Skeletal muscle tissue (tissue), 4 donors: ENCODE measurements around the gene NMU. TPM values are rescaled to one million over a fixed set of nuclear protein-coding genes. Genes with fewer than 3 reads are reported as not detected.
"Not testable (repeated sequence)": the region's sequence is repeated elsewhere in the genome, so short reads cannot be mapped to it uniquely, and the experiment has no call there.

Source experiments
- H3K27ac ChIP-seq: one replicate; pipeline ENCODE4 v1.7.0; 2013; ENCODE audit warnings: mild to moderate bottlenecking, low read depth, low read length, inconsistent platforms
- H3K27me3 ChIP-seq, 3 donors: one replicate each; pipeline ENCODE4 v1.7.0; 2013; ENCODE audit warnings: low read length in 3 of 3; ENCODE audit not compliant: control insufficient read depth in 3 of 3, insufficient read depth in 3 of 3
- H3K36me3 ChIP-seq, 3 donors: one replicate each; pipeline ENCODE4 v1.7.0; 2013; ENCODE audit warnings: low read length in 3 of 3; ENCODE audit not compliant: control insufficient read depth in 3 of 3, insufficient read depth in 3 of 3
- H3K4me1 ChIP-seq, 3 donors: one replicate each; pipeline ENCODE4 v1.7.0; 2013; ENCODE audit warnings: low read length in 3 of 3, mild to moderate bottlenecking in 3 of 3; ENCODE audit not compliant: control insufficient read depth in 3 of 3, insufficient read depth in 3 of 3
- H3K4me3 ChIP-seq, 3 donors: one replicate each; pipeline ENCODE4 v1.7.0; 2013; ENCODE audit warnings: low read length in 3 of 3
- H3K9ac ChIP-seq, 3 donors: one replicate each; pipeline ENCODE4 v1.7.0; 2013; ENCODE audit warnings: low read length in 3 of 3, mild to moderate bottlenecking in 3 of 3, moderate library complexity in 2 of 3, low read depth in 1 of 3
- H3K9me3 ChIP-seq, 3 donors: one replicate each; pipeline ENCODE4 v1.7.0; 2013; ENCODE audit warnings: low read length in 3 of 3; ENCODE audit not compliant: control insufficient read depth in 3 of 3
- total RNA-seq: library from RNA; depleted of rRNA; stranded (reverse); fragments of >200 nt; gene quantifications from one replicate; pipeline ENCODE4 v1.2.3, GENCODE V29; 2014
- donor health status: Osteomylitis.

NMU gene
- total RNA-seq, 1 donor from 2014 or later = not detected

GRCh38 chr4:55609393-55609866, 26.7 kb downstream of the NMU start:
- H3K4me3 ChIP-seq = no peak overlapping the region
- no peak overlapping the region for H3K27ac ChIP-seq
- no peaks in the 10 kb centered on the region for H3K9me3 ChIP-seq
- H3K36me3 ChIP-seq = no peaks in the 10 kb centered on the region
- H3K27me3 ChIP-seq = peaks cover 0 to 5% (median 0%) of the 10 kb centered on the region in 3 donors
- no peaks in the 10 kb centered on the region for H3K4me1 ChIP-seq
- H3K9ac ChIP-seq = no peak overlapping the region

- Histone ChIP-seq H3K4me1 (no peaks in the 10 kb centered on the region), H3K27me3 (peaks cover 0 to 5% (median 0%) of the 10 kb centered on the region in 3 donors), H3K27ac (no peak overlapping the region), H3K4me3 (no peak overlapping the region), H3K9me3 (no peaks in the 10 kb centered on the region), H3K36me3 (no peaks in the 10 kb centered on the region), H3K9ac (no peak overlapping the region)
Observed at GRCh38 chr4:55608591-55608990, 27.5 kb downstream of the NMU start.

GRCh38 chr4:55604996-55605395, 31.1 kb downstream of the NMU start:
- Histone ChIP-seq H3K4me3 (no peak overlapping the region), H3K9ac (no peak overlapping the region), H3K36me3 (no peaks in the 10 kb centered on the region), H3K27me3 (peaks cover 0 to 5% (median 0%) of the 10 kb centered on the region in 3 donors), H3K4me1 (no peaks in the 10 kb centered on the region), H3K9me3 (no peaks in the 10 kb centered on the region), H3K27ac (no peak overlapping the region)

- Histone ChIP-seq H3K36me3 (no peaks in the 10 kb centered on the region), H3K27ac (no peak overlapping the region), H3K9ac (no peak overlapping the region), H3K4me1 (no peaks in the 10 kb centered on the region), H3K9me3 (no peaks in the 10 kb centered on the region), H3K27me3 (peaks cover 0 to 5% (median 0%) of the 10 kb centered on the region in 3 donors), H3K4me3 (no peak overlapping the region)
Observed at GRCh38 chr4:55600640-55601039, 35.5 kb downstream of the NMU start.

DNA sequence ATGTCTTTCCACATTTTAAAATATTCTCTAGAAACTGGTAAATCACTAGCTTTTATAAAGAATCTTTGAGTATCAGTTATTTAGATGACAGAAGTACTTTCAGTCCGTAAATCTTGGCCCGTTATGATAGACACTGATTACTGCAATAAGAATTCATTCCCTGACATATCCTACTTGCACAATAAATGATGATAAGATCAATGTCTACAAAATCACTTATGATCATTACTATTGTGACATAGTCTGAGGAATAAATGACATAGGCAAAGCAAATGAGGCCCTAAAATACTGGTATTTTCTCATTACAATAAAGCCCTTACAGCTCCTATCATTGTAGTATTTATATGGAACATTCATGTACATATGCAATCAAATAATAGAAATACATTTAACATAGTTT, 37.5 kb downstream of the NMU start:
- H3K4me3 ChIP-seq = no peak overlapping the region
- H3K4me1 ChIP-seq = no peaks in the 10 kb centered on the region
- H3K9ac ChIP-seq = no peak overlapping the region
- H3K27me3 ChIP-seq = no peaks in the 10 kb centered on the region
- no peaks in the 10 kb centered on the region for H3K36me3 ChIP-seq
- H3K27ac ChIP-seq = no peak overlapping the region
- no peaks in the 10 kb centered on the region for H3K9me3 ChIP-seq

DNA sequence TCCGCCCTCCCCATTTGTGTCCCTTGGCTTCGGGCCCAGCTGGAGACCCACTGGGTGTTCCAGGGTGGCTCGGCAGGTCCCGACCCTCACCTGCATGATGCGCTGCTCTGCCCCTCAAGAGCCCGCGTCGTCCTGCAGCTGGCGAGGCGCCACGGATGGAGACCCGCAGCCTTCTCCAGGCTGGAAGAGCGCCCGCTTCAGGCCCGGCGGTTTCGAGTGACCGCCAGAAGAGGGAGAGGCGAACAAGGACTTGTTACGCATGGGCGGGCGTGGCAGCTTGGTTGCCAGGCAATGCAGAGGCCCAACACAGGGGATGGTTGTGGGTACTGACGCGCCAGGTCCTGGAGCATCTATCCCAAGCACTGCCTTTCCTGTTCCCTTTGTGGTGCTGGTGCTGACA, 44.1 kb downstream of the NMU start, which contains the start of gene PDCL2:
Gene PDCL2 (minus strand): TSS at position 232 of the 400 bp plus-strand sequence. CDS start 136 bp downstream, at position 96.
- H3K9me3 ChIP-seq = peaks cover 0 to 5% (median 3%) of the 10 kb centered on the region in 3 donors
- no peak within 1 kb of the TSS for H3K27ac ChIP-seq
- no peaks in the 10 kb centered on the region for H3K4me1 ChIP-seq
- H3K9ac ChIP-seq = no peak within 1 kb of the TSS
- H3K4me3 ChIP-seq = no peak within 1 kb of the TSS
- H3K36me3 ChIP-seq = no peaks in the 10 kb centered on the region
- H3K27me3 ChIP-seq = no peaks in the 10 kb centered on the region

- H3K4me3 ChIP-seq = no peak overlapping the region
- no peaks in the 10 kb centered on the region for H3K4me1 ChIP-seq
- H3K27me3 ChIP-seq = no peaks in the 10 kb centered on the region
- H3K36me3 ChIP-seq = no peaks in the 10 kb centered on the region
- H3K9ac ChIP-seq = no peak overlapping the region
- H3K9me3 ChIP-seq = peaks cover 0 to 5% (median 3%) of the 10 kb centered on the region in 3 donors
- no peak overlapping the region for H3K27ac ChIP-seq
Observed at GRCh38 chr4:55588160-55588559, 47.9 kb downstream of the NMU start.

DNA sequence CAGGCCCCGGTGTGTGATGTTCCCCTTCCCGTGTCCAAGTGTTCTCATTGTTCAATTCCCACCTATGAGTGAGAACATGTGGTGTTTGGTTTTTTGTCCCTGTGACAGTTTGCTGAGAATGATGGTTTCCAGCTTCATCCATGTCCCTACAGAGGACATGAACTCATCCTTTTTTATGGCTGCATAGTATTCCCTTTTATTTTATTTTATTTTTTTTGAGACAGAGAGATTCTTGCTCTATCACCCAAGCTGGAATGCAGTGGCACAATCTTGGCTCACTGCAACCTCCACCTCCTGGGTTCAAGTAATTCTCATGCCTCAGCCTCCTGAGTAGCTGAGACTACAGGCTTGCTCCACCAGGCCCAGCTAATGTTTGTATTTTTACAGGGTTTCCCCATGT, 53.3 kb downstream of the NMU start:
- H3K4me3 ChIP-seq, H3K36me3 ChIP-seq, H3K27me3 ChIP-seq, H3K9me3 ChIP-seq, H3K27ac ChIP-seq, H3K4me1 ChIP-seq, H3K9ac ChIP-seq: not testable (repeated sequence)

DNA sequence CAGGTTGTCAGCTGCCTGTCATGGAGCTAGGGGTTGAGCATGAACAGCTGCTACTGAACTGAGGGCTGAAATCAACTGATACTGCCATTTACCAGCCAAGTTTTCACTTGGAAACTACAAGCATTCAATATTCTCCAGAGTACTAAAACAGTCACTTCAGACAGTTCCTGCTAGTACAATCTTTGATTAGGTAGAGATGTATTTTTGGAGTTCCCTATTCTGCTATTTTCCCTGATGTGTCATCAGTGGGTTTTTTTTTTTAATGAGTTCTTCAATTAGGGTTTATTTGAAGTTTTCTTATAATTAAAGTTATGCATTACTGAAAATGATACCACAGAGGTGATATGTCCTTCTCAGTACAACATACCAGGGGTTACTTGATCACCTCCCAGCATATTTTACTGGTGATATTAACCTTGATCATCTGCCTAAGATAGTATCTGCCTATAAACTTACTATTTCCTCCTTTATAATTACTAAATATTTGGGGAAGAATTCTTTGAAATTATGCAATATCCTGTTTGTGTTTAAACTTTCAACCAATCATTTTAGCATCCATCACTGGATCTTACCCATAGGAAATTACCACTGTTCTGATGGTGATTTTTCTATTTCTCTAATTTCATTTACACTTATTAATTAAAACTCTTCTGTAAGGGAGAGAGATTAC, 57.6 kb downstream of the NMU start:
- no peaks in the 10 kb centered on the region for H3K27me3 ChIP-seq

GRCh38 chr4:55575513-55575912, 60.6 kb downstream of the NMU start:
- no peaks in the 10 kb centered on the region for H3K36me3 ChIP-seq
- no peak overlapping the region for H3K27ac ChIP-seq
- H3K9me3 ChIP-seq = peaks cover 0 to 3% (median 0%) of the 10 kb centered on the region in 3 donors
- H3K27me3 ChIP-seq = no peaks in the 10 kb centered on the region
- H3K4me3 ChIP-seq = no peak overlapping the region
- no peak overlapping the region for H3K9ac ChIP-seq
- H3K4me1 ChIP-seq = no peaks in the 10 kb centered on the region

More for the DNA sequence above, 57.6 kb downstream of the NMU start:
- Histone ChIP-seq H3K4me1 (no peaks in the 10 kb centered on the region), H3K4me3 (no peak overlapping the region), H3K36me3 (no peaks in the 10 kb centered on the region), H3K27ac (no peak overlapping the region), H3K9me3 (peaks cover 0 to 6% (median 0%) of the 10 kb centered on the region in 3 donors), H3K9ac (no peak overlapping the region)
